Measurements from ENCODE around the gene LRMDA.
"Not testable (repeated sequence)": the region's sequence is repeated elsewhere in the genome, so short reads cannot be mapped to it uniquely, and the experiment has no call there.

LRMDA gene

GRCh38 chr10:76523246-76523645 is 1091.8 kb downstream of the LRMDA start:
- Histone ChIP-seq H3K9ac (ENCODE audit: low read length) (no peak overlapping the region), H4K20me1 (ENCODE audit: insufficient read depth, low read length) (no peaks in the 10 kb centered on the region), H3K4me1 (ENCODE audit: low read length) (no peaks in the 10 kb centered on the region), H3K27me3 (ENCODE audit: low read depth, low read length) (no peaks in the 10 kb centered on the region), H3K36me3 (replicated peaks; ENCODE audit: low read depth, low read length) (no peaks in the 10 kb centered on the region), H2AFZ (ENCODE audit: low read depth, low read length) (no peak overlapping the region), H3K9me3 (ENCODE audit: insufficient read depth, low read length) (no peaks in the 10 kb centered on the region), H3K4me2 (ENCODE audit: low read length) (no peak overlapping the region), H3K79me2 (ENCODE audit: low read length) (no peaks in the 10 kb centered on the region), H3K27ac (ENCODE audit: low read length) (no peak overlapping the region), H3K4me3 (ENCODE audit: low read length) (no peak overlapping the region)
- no peak for TF ChIP-seq CTCF (IDR thresholded peaks at IDR 0.05; ENCODE audit: low read depth, low read length)
- no peak for TF ChIP-seq EZH2phosphoT487 (IDR thresholded peaks at IDR 0.05; ENCODE audit: low read depth)

- H3K27me3 ChIP-seq (ENCODE audit: low read depth, low read length): no peaks in the 10 kb centered on the region
- no peak overlapping the region for H3K9ac ChIP-seq (ENCODE audit: low read length)
- H3K9me3 ChIP-seq (ENCODE audit: insufficient read depth, low read length): no peaks in the 10 kb centered on the region
- H4K20me1 ChIP-seq (ENCODE audit: insufficient read depth, low read length): no peaks in the 10 kb centered on the region
- H3K4me1 ChIP-seq (ENCODE audit: low read length): no peaks in the 10 kb centered on the region
- no peak overlapping the region for H3K4me3 ChIP-seq (ENCODE audit: low read length)
- TF ChIP-seq CTCF (IDR thresholded peaks at IDR 0.05; ENCODE audit: low read depth, low read length) (no peak), EZH2phosphoT487 (IDR thresholded peaks at IDR 0.05; ENCODE audit: low read depth) (no peak)
- H3K4me2 ChIP-seq (ENCODE audit: low read length): no peak overlapping the region
- H2AFZ ChIP-seq (ENCODE audit: low read depth, low read length): no peak overlapping the region
- H3K36me3 ChIP-seq (replicated peaks; ENCODE audit: low read depth, low read length): no peaks in the 10 kb centered on the region
- H3K79me2 ChIP-seq (ENCODE audit: low read length): no peaks in the 10 kb centered on the region
- no peak overlapping the region for H3K27ac ChIP-seq (ENCODE audit: low read length)
Observed at GRCh38 chr10:76523791-76524351, 1092.4 kb downstream of the LRMDA start.

GRCh38 chr10:76526833-76527232 is 1095.4 kb downstream of the LRMDA start:
- not testable (repeated sequence) for H4K20me1 ChIP-seq (ENCODE audit: insufficient read depth, low read length); H3K9me3 ChIP-seq (ENCODE audit: insufficient read depth, low read length); H3K4me1 ChIP-seq (ENCODE audit: low read length); H3K79me2 ChIP-seq (ENCODE audit: low read length); H2AFZ ChIP-seq (ENCODE audit: low read depth, low read length); H3K27ac ChIP-seq (ENCODE audit: low read length); H3K36me3 ChIP-seq (replicated peaks; ENCODE audit: low read depth, low read length); H3K4me3 ChIP-seq (ENCODE audit: low read length); H3K4me2 ChIP-seq (ENCODE audit: low read length); H3K9ac ChIP-seq (ENCODE audit: low read length); H3K27me3 ChIP-seq (ENCODE audit: low read depth, low read length)

GRCh38 chr10:76540331-76540730 is 1108.9 kb downstream of the LRMDA start:
- Histone ChIP-seq H3K79me2 (ENCODE audit: low read length) (no peaks in the 10 kb centered on the region), H3K4me2 (ENCODE audit: low read length) (no peak overlapping the region), H3K9ac (ENCODE audit: low read length) (no peak overlapping the region), H4K20me1 (ENCODE audit: insufficient read depth, low read length) (no peaks in the 10 kb centered on the region), H3K36me3 (replicated peaks; ENCODE audit: low read depth, low read length) (no peaks in the 10 kb centered on the region), H3K4me3 (ENCODE audit: low read length) (no peak overlapping the region), H3K27me3 (ENCODE audit: low read depth, low read length) (no peaks in the 10 kb centered on the region), H3K27ac (ENCODE audit: low read length) (no peak overlapping the region), H3K9me3 (ENCODE audit: insufficient read depth, low read length) (no peaks in the 10 kb centered on the region), H2AFZ (ENCODE audit: low read depth, low read length) (no peak overlapping the region), H3K4me1 (ENCODE audit: low read length) (no peaks in the 10 kb centered on the region)
- TF ChIP-seq EZH2phosphoT487 (IDR thresholded peaks at IDR 0.05; ENCODE audit: low read depth): no peak
- TF ChIP-seq CTCF (IDR thresholded peaks at IDR 0.05; ENCODE audit: low read depth, low read length): no peak

- H3K36me3 ChIP-seq (replicated peaks; ENCODE audit: low read depth, low read length): no peaks in the 10 kb centered on the region
Observed at GRCh38 chr10:76540786-76541185, 1109.4 kb downstream of the LRMDA start.

More at GRCh38 chr10:76540786-76541185, 1109.4 kb downstream of the LRMDA start:
- H3K4me1 ChIP-seq (ENCODE audit: low read length): no peaks in the 10 kb centered on the region
- no peaks in the 10 kb centered on the region for H3K9me3 ChIP-seq (ENCODE audit: insufficient read depth, low read length)
- no peak overlapping the region for H3K4me2 ChIP-seq (ENCODE audit: low read length)
- H3K4me3 ChIP-seq (ENCODE audit: low read length): no peak overlapping the region
- H2AFZ ChIP-seq (ENCODE audit: low read depth, low read length): no peak overlapping the region
- no peak overlapping the region for H3K9ac ChIP-seq (ENCODE audit: low read length)
- H3K27ac ChIP-seq (ENCODE audit: low read length): no peak overlapping the region
- H3K27me3 ChIP-seq (ENCODE audit: low read depth, low read length): no peaks in the 10 kb centered on the region
- TF ChIP-seq CTCF (IDR thresholded peaks at IDR 0.05; ENCODE audit: low read depth, low read length): no peak
- no peak for TF ChIP-seq EZH2phosphoT487 (IDR thresholded peaks at IDR 0.05; ENCODE audit: low read depth)
- no peaks in the 10 kb centered on the region for H4K20me1 ChIP-seq (ENCODE audit: insufficient read depth, low read length)
- H3K79me2 ChIP-seq (ENCODE audit: low read length): no peaks in the 10 kb centered on the region

Data from OCI-LY3 (cell line).